GM21367 (cell line): ENCODE measurements around the gene MED29.
A peak's percentile ranks its signal among the peaks of the same experiment; 100 is the strongest.

ENCODE experiments used
- ATAC-seq: cut with Tn5 transposase; IDR thresholded peaks from one replicate; pipeline ENCODE4 v1.9.1; 2021; ENCODE audit not compliant: unreplicated experiment

The MED29 gene, protein sequence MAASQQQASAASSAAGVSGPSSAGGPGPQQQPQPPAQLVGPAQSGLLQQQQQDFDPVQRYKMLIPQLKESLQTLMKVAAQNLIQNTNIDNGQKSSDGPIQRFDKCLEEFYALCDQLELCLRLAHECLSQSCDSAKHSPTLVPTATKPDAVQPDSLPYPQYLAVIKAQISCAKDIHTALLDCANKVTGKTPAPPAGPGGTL

DNA sequence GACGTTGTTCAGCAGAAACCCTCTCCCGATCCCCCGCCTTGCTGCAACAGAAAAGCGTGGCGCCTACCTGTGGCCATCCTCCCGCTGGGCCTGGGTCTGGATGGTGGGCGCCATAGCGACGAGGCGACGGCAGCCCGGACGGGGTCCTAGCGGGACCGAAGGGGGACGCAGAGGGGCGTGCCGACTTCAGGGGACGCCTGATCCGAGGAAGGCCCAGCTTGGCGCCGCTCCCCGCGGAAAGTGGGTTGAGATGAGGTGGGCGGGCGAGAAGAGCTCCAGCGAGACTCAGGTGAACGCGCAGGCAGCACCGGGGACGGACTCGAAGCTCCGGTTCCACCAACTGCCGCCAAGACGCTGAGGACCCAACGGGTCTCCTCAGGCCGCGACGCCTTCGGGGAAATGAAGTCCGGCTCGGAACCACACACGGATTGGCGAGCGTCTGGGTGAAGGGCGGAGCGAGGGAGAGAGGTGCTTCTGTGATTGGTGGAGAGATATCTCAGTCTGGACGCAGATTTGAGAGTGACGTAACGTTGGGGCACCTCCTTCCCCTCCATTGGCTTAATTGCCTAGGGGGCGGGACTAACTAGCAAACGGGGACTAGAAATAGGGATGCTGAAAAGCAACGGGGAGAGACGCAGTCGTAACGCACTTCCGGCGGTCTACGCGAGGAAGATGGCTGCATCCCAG is at the start of gene MED29, which contains the start of gene PAF1:
MED29 (plus strand) TSS at position 628 of the 687 bp plus-strand sequence; CDS start at position 673, 45 bp downstream.
PAF1 (minus strand) TSS at position 356 of the 687 bp plus-strand sequence; CDS start at position 114, 242 bp downstream.
- ATAC-seq: peak; percentile 85

DNA sequence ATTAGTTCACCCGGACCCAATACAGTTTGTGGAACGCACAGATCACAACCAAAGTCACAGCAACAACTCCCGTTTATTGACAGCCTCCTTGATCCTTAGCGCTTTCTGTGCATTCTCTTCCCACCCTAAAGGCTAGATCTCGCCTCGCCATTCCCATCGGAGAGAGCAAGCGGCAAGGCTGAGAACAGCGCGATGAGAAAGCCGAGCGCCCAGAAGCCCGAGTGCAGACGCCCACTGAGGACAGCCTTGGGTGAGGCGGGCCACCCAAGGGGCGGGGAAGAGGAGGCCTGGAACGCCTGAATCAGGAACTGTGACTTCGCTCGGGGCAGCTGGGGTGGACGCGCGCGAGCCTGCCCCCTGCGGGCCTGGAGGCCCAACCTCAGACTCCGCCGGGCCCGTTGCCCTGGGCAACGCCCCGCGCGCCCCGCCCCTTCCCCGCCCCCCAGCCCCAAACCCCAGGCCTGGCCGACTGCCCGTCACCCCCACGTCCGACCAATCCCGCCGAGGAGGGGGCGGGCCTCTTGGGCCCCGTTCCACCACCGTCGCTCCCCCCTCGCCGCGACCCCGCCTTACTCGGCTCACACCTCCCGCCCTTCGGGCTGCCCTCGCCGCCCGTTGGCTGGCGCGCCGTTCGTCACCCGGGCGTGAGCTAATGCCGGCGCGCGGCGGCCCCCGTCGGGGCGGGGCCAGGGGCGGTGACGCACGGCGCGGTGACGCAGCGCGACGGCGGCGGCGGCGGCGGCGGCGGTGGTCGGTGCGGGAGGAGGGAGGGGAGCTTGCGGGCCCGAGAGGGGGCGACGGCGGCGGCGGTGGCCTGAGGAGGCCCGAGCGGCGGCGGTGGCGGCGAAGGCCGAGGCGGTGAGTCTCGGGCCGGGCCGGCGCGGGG is 49.2 kb upstream of the MED29 start, which contains the start of gene SAMD4B:
SAMD4B (plus strand) TSS at position 703 of the 886 bp plus-strand sequence. CDS start 14,473 bp downstream, outside the sequence.
- ATAC-seq: peak; percentile 72

DNA sequence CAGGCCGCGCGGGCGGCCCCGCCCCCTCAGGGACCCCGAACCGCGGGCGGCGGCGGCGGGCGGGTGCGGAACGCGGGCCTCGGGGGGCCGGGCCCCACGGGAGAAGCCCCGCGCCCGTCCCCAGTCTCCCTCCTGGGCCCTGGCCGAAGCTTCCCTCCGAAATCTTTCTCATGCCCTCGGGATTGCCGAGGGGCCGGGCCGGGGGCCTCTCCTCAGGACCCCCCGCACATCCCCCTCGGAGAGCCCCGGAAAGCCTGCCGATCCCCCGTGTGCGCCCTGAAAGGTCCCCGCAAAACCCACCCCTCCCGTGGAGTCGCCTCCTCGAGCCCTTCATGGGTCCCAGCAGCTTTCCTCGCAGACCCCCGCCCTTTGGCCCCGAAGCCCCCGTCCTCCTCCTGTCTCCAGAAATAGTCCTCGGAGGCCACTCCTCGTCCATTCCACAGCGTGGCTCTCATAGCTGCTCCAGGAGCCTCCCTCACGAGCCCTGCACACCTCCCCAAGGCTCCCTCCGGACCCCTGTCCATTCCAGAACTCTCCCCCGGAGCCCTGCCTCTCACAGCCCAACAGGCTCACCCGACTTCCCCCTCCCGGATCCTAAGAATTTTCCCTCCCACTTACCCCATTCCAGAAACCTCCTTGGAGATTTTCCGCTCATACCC is 48.4 kb upstream of the MED29 start:
- ATAC-seq: no peak

DNA sequence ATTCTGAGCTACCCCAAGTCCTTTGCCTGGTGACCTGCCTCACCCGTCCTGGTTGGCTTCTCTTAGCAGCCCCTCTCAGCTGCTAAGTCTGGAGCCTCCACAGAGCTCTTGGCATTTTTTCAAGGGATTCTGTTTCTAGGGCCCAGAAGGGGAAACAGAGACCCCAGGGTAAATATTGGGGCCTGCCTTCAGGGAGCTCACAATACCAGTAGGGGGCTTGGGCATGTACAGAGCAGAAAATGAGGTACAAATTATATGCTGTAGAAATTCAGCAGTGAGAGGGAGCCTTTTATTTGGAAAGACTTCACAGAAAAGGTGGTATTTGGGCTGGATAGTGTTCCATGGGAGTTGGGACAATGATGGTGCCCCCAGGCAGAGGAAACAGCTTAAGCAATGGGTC is 45.2 kb upstream of the MED29 start:
- no peak for ATAC-seq

DNA sequence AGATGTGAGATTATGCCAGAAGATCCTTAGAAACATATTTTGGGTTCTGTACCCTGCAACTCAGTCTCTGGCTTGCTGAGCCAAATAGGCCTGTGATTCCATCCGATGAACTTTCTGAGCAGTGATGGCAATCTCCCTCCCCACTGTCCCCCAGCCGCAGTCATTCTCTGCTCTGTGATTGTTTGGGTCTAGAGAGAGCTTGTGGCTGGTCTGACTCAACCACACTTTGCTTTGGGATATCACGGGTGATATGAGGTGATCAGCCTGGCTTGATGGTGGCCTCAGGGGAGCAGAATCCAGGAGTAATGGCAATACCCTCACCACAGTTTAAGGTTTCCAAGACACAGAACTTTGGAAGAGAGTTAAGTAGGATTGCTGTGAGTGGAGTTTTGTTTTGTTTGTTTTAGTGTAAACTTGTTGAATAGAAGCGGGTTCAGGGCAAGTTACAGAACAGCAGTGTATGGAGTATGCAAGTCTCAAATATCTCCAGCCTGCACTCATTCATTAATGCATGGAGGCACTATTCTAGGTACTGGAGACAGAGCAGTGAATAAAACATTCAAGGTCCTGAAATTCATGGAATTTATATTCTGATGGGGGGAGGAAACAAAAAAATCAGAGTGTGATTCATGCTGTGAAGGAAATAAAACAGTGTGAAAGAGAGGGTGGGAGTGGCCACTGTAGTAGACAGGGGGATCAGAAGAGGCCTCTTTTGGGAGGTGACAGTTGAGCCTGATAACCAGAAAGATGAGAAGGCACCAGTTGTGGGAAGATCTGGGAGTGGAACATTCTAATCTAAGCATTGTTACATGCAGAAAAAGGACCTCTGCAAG is 43.6 kb upstream of the MED29 start:
- no peak for ATAC-seq

DNA sequence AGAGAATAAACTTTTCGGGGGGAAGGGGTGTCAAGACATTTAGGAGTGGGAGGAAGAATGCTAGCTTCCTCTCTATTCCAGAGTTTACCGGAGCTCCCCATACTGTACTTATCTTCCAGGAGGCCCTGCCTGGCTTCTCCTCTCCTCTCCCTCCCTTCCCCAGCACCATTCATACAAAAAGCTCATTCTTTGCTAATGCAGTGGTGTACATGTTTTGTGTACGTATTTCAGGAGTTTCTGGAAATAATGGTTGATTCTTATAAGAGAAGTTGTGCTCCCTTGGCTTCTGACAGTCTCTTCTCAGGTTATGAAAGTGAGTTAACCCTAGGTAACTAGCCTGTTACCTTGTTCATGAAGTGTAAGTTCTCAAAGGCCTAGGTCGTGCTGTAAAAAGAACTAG is 41.9 kb upstream of the MED29 start:
- ATAC-seq: no peak

DNA sequence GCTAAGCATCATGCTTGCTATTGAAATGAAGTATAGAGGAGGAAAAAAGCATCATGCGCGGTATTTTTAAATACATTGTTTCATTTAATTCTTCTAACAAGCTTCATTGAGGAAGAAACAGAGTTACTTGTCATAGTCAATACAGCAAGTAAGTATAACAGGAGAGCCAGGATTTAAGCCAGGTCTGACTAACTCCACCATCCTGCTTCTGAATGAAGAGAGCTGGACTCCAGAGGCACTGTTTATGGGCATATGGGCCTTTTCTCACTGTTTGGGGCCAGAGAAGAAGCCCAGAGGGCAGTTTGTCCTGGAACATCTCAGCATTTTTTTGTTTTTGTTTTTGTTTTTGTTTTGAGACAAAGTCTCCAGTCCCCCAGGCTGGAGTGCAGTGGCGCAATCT is 41.0 kb upstream of the MED29 start:
- ATAC-seq: no peak

DNA sequence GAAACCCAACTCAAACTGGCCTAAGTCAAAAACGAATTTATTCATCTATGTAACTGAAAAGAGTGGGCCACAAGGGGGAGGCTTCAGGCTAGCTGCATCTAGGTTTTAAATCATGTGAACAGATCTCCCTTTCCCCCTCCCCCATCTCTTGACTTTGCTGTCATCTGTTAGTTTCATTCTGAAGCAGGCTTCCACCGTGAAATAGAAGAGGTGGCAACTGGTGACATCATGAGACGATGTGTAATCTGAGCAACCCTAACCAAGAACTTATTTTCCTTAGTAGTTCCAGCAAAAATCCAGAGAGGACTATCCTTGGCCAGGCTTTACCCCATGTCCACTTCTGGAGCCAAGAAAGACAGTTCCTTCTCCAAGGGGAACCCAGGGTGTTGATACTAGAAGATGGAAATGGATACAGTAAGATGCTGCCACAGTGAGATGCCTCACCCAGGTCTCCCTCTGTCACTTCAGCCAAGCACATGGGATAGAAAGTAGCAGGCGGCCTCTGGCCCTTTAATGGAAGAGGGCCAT is 39.6 kb upstream of the MED29 start:
- no peak for ATAC-seq

DNA sequence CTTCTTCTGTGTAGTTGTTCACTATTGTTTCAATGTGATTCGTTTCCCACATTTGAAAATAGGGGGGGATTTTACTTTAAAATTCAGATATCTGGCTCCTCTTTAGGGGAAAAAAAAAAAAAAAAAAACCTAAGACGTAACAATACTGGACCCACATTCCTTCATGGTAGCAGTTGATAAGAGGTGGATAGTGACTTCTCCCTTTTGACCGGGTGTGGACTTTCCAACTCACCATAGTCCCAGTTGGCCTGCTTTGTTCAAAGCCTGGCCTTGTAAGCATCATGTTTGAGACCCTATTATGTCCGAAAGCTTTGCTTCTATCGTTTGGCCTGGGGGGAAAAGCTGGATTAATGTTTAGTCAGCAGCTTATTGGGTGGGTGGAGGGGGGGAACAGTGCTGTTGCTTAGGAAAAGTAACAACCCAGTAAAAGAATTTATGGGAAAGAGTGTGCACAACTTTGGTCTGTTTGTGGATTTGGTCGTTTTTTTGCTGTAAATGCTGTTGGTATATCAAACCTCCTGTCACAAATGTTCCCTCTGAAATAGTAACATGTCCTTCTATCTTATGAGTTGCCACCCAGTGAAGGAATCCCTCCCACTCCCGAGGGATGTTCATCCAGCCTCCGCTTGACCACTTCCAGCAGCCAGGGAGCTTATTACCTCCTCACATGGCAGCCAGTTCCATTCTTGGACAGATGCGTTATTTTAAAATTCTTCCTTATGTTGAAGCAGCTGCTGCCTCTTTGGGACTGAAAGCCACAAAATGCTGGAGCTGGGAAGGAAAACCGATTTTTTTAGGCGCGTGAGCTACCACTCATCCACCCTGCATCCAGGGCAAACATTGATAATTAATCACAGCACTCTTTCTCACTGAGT is 38.6 kb upstream of the MED29 start:
- no peak for ATAC-seq

DNA sequence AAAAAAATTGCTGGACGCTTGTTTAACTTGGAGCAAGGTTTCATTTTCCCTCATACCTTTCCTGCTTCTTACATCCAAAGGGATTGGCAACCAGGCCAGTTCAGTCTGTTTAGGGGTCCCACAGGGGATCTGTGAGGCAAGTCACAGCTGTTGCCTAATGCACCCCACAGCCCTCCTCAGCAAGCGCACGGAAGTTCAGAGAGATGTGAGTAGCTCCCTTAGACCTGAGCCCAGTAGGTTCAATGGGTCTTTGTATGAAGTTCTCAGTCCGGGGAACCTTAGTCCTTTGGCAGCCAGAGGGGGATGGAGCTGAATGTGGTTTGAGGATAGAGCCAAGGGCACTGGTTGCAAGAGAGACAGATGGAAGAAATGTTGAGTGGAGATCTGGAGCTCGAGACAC is 35.9 kb upstream of the MED29 start:
- ATAC-seq: no peak

DNA sequence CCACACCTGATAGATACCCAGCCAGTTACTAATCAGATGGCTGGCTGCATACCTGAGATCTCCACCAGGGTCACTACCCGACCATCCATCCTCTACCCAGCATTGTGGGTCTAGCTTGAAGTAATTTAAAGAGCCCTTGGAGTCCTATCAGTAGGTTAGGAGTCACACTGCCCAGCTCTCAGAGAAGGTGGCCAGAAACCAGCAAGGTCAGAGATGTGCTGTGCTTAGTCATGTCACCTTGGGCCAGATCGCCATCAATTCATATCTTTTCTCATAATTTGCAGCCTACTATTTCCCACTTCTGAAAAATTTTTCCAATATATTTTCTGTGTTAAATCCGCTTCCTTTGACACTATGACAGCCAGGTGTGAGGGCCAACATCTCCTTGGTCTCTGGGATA is 35.1 kb upstream of the MED29 start:
- ATAC-seq: no peak

DNA sequence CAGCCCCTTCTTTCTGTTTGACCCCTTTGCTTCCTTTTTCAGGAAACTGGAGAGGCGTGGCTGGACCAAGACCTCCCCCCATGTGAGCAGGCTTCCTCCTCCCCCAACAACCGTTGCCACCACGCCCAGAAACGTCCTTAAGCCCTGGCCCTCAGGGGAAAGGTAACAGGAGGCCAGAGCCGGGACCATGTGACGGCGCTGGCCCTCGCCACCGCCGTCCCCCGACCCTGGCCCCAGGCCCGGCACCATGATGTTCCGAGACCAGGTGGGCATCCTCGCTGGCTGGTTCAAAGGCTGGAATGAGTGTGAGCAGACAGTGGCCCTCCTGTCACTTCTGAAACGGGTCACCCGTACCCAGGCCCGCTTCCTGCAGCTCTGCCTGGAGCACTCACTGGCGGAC is 34.5 kb upstream of the MED29 start:
- no peak for ATAC-seq

DNA sequence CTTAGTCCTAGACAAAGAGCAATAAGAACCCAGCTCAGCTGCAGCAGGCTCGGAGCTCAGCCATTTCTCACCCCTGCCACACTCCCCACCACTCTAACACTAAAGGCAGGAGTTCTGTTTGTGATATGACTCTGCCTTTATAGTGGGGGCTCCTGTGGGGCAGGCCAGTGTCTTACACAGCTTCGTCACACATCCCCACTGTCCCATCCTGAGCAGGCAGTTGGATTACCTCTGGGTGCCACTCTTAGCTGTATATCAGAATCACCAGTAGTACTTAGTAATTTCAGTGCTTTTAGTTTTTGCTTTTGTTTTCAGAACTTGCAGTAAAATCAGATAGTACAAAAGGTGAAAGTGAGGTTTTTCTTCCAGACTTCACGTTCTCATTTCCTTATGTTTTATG is 32.2 kb upstream of the MED29 start:
- ATAC-seq: no peak

DNA sequence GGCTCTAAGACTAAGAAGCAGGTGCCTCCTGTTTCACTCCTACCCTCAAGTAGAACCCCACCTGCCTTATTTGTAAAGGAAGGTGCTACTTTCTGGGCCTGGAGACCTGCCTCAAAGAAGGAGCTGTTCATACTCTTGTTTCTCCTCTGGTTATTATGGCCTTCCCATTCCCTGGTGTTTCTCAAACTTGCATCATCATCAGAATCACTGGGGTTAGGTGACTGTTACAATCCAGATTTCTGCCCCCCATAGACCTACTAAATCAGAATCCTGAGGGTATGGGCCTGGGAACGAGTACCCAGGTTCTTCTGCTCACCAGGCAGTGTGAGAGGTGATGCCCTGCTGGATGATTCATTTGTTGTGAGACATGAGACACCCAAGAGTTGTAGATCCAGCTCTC is 30.6 kb upstream of the MED29 start:
- no peak for ATAC-seq

DNA sequence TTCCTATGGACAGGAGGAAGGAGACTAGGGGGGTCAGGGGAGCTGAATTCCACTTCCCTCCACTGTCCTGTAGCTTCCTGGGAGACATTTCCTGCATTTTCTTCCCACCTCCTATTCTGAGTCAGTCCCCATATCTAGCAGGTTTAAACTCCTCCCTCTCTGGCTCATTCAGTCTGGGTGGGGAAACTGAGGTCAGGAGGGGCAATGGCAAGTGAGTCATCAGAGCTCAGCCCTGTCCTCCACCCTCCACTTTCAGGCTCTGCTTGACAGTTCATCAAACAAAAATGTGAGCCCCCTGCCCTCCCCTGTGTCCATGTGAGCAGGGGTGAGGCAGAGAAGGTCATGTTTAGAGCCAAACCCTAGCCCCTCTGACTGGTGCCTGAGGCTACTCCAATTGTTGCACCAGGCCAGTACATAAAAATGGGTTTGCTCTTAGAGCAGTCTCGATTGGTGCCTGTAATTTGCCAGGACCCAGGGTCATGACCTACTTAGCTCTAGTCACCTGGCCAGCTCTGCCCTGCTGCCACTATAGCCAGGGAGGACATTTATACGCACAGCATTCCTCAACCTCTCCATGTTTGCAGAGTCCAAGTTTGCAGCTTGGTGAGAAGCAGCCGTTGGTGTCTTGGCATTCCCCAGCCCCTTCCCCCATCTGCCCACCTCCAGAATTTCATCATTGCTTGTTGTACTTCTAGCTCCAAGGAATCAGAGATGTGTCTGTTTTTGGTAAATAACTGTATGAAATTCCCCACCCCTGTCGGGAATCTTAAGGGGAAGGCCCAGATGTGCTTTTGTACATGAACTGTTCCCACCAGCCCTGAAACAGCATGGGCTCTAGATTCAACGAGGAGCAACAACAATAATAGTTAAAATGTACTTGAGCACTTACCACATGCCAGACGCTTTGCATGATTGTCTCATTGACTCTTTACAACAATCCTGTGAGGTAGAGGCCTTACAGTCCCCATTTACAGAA is 28.2 kb upstream of the MED29 start:
- ATAC-seq: no peak

DNA sequence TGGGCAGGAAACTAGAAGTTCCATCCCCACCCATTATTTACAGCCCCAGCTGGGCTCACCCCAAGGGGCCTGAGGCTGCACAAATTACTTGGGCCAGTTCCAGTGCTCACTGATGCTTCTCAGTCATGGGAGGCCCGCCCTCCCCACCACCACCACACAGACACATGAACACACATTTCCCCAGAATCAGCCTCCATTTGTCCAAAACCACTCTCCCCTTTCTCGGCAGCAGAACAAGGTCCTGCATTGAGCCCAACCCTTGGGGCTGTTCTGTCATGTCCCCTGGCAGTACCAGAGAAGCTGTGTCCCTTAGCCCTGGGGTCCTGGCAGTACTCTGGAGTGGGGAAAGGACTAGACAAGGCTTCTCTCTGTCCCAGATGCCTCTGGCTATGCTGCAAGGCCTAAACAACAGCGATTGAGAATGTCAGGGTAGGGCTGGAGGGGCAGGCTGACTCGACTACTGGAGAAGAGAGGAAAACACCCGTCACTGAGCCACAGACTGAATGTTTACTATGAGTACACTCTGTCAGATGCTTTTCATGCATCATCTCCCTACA is 27.2 kb upstream of the MED29 start:
- no peak for ATAC-seq

DNA sequence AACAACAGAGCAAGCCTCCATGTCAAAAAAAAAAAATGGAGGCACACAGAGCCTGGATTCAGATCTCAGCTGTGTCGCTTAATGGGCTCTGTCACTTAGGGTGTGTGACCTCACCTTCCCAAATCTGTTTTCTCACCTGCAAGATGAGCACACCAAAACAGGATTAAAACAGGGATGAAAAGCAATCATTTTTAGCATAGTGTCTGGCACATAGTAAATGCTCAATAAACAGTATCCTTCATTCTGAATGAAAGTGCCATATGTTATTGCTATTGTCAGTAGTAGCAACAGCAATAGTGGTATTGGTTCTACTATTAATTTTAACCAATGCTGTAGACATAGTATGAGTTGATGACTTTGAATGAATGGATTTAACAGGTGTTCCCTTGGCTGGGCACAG is 25.6 kb upstream of the MED29 start:
- ATAC-seq: no peak

DNA sequence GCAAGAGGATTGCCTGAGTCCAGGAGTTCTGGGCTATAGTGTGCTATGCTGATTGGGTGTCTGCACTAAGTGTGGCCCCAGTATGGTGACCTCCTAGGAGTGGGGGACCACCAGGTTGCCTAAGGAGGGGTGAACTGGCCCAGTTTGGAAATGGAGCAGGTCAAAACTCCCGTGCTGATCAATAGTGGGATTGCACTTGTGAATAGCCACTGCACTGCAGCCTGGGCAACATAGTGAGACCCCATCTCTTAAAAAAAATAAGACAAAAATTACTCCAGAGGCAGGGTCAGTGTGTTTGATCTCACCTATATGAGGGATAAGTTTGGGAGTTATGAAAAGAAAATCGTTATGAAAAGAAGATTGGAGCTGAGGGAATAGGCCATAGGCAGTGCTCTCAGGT is 22.0 kb upstream of the MED29 start:
- ATAC-seq: no peak
